HG03025 (cell line): Measurements from ENCODE around the gene CRTC3.
"Not testable (repeated sequence)": the region's sequence is repeated elsewhere in the genome, so short reads cannot be mapped to it uniquely, and the experiment has no call there.

Experiments used
- ATAC-seq: cut with Tn5 transposase; IDR thresholded peaks from one replicate; pipeline ENCODE4 v1.9.1; 2021; ENCODE audit warnings: mild to moderate bottlenecking, moderate library complexity; ENCODE audit not compliant: unreplicated experiment, low FRiP score

The CRTC3 gene

DNA sequence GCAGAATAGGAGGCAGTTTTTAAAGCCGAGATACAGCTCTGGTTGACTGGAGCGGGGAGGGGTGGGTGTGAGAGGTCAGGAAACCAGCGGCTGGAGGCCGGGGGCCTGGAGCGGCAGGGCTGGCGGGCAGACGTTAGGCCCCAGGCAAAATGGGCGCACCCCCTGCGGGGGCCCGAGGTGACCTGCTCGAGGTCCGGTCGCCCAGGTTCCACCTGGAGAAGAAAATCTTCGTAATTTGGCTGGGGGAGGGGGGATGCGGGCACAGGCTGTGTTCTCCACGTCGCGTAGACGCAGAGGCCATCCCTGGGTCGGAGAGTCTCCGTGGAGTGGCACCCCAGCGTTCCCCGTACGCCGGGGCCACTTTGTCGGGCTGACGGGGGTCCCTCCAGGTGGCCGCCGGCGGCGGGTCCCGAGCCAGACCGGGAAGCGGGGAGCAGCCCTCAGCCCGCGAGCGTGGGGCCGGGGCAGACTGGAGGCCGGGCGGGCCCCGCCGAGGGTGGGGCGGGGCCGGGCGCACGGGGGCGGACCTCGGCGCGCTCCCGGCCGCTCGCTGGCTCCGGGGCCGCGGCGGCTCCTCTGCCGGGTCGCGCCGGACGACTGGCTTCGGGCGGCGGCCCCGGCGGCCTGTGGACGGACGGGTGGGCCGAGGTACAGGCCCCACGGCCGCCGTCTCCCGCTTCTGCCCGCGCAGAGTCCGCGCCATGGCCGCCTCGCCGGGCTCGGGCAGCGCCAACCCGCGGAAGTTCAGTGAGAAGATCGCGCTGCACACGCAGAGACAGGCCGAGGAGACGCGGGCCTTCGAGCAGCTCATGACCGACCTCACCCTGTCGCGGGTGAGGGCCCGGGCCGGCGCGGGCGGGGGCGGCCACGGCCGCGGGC is at the start of gene CRTC3:
CRTC3 (plus strand) TSS at position 553 of the 879 bp plus-strand sequence; CDS start at position 702, 149 bp downstream.
- peak; percentile 61 for ATAC-seq

GRCh38 chr15:90481023-90481422 is 48.7 kb upstream of the CRTC3 start:
- ATAC-seq = no peak

GRCh38 chr15:90482124-90483011 is 47.4 kb upstream of the CRTC3 start:
- no peak for ATAC-seq

DNA sequence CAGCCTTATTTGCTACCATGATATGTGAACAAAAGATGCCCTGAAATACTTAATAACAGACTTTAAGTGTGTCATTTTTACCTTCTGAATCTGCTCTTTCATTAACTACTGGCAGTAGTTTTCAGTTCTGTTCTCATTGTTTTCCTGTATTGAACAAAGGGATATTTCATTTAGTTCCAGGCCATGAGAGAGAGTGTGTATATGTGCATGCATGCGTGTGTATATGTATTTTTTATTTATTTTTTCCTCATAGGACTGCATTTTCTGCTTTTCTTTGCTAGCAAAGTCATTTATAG is 46.8 kb upstream of the CRTC3 start:
- no peak for ATAC-seq

GRCh38 chr15:90483637-90484036 is 46.1 kb upstream of the CRTC3 start:
- no peak for ATAC-seq

DNA sequence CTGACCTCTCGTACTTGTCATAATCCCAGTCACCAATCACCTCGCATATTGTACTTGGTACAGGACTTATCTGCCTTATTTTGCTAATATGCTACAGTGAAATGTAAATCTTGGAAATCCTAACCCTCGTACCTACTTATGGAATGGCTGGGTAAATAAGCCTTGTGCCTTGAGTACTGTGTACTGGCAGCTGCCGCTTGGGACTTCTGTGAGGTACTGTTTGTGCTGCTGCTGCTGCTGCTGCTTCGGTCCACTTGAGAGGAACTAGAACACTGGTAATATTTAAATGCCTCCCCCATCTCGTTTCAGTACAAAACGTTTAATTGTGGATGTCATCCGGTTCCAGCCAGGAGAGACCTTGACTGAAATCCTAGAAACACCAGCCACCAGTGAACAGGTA is 42.5 kb upstream of the CRTC3 start:
- ATAC-seq = no peak

DNA sequence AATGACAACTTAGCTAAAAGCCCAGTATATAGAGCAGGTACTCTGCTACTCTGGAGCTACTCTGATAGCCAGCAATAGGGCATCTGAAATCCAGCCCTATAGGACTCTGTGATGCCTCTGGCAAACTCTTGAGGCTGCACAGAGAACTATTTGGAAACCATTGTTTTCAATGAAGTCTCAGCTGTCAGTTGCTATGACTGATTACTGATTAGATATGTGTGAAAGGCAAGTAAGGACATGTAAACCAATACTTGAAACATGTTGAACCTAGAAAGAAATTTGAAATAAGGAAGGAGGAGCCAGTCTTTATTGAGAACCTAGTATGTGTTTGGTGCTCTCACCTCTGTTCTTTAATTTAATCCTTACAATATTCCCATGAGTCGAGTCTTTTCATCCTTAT is 40.2 kb upstream of the CRTC3 start:
- ATAC-seq = no peak

DNA sequence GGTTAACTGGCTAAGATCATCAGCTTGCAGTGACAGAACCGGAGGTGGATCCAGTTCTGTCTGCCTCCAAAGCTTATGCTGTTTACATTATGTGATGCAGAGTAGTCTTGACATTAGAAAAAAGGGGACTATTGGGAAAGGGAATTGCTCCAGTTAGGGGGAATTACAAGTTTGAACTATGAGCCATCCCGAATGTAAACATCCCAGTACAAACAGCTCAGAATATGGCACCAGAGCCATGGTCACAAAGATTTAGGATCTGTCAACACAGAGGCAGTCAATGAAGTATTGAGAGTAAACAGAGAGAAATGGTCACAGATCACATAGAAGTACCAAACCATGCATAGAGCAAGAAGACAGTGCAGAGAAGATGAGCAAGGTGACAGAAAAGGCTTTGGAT is 39.8 kb upstream of the CRTC3 start:
- ATAC-seq = no peak

DNA sequence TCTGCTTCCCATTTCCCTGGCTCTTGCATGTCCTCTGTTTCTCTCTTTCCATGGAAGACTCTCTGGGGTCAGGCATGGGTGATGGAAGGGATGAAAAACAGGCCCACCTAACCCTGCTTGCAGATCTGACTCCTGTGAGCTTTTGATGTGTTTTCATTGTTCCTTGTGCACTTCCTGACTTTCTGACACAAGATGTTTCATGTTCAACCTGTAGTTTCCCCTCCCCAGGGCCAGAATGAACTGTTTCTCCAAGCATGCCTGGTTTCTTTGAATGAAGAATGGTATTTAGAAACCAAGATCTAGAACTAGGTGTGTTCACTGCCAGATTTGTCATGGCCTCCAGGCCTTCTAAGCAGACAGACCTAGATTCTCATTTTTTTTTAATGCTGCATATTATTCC is 36.1 kb upstream of the CRTC3 start:
- ATAC-seq = no peak

DNA sequence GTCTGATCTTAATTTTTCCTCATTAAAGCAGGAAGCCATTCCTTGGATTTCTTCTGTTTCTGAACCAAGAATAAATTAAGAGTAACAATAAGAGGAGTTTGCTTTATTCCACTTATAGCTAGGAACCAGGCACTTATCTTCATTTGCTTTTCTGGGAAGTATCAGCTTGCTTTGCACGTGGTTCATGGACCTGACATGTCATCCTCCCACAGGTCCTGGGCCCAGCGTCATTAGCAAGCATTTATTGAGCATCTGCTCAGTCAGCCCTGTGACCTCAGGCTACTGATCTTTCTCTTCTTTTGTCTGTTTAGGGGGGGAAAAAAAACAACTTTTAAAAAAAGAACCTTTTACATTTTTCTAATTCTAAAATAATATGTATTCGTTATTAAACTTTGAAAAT is 34.7 kb upstream of the CRTC3 start:
- no peak for ATAC-seq

DNA sequence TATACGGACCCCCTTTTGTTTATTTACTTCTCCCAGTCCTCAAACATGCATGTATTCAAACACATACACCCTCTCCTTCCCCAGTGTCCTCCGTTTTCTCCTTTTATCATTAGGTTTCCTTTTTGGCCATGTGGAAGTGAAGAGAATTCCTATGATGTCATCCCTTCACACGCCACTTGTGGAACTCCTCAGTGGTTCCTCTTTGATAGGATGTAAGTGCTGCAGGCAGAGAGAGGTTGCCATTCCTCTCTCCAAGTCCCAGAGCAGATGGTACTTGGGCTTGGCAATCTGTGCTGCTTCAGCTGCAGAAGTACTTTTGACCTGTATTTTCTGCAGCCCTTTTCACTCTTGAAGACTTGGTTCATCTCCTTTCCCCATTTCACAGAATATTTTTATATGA is 32.9 kb upstream of the CRTC3 start:
- no peak for ATAC-seq

GRCh38 chr15:90497376-90497775 is 32.3 kb upstream of the CRTC3 start:
- ATAC-seq = no peak

GRCh38 chr15:90497912-90498311 is 31.8 kb upstream of the CRTC3 start:
- ATAC-seq = no peak

DNA sequence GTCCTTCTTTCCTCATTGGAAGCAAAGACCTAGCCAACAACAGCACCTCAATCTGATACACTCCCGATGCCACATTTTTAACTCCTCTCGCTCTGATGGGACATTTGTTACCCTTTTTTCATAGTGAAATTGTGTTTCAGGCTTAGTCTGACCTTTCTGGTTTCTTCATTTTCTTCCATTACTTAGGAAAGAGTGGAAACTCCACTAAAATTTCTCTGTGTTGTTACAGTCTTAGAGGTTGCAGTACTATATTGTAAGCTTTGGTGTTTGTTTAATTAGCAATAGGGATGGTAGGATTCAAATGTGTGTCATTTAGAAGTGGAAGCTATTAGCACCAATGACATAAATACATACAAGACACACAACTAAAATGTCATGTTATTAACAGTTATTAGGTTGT is 29.6 kb upstream of the CRTC3 start:
- no peak for ATAC-seq

DNA sequence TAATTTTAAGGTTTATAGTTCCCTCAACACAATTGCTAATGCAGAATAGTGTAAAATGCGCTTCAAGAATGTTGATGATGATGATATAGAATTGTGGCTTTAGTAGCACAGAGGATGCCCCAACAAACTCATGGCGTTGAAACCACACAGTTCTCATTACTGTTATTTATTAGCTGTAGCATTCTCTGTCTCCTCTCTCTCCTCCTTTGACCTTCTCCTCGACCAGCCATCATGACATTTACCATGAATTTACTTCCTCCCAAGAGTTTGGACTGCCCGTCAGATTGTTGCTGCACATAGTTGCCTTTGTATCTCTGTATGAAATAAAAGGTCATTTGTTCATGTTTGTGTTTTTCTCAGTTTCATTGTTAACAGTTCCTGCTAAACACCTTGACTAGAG is 27.8 kb upstream of the CRTC3 start:
- ATAC-seq = no peak

DNA sequence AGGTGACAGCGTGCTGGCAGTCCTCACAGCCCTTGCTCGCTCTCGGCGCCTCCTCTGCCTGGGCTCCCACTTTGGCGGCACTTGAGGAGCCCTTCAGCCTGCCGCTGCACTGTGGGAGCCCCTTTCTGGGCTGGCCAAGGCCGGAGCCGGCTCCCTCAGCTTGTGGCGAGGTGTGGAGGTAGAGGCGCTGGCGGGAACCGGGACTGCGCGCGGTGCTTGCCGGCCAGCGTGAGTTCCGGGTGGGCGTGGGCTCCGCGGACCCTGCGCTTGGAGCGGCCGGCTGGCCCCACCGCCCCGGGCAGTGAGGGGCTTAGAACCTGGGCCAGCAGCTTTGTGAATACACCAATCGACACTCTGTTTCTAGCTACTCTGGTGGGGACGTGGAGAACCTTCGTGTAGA is 18.9 kb upstream of the CRTC3 start:
- not testable (repeated sequence) for ATAC-seq

DNA sequence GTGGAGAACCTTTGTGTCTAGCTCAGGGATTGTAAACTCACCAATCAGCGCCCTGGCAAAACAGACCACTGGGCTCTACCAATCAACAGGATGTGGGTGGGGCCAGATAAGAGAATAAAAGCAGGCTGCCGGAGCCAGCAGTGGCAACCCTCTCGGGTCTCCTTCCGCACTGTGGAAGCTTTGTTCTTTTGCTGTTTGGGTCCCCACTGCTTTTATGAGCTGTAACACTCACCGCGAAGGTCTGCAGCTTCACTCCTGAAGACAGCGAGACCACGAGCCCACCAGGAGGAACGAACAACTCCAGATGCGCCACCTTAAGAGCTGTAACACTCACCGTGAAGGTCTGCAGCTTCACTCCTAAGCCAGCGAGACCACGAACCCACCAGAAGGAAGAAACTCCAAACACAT is 18.5 kb upstream of the CRTC3 start:
- not testable (repeated sequence) for ATAC-seq

DNA sequence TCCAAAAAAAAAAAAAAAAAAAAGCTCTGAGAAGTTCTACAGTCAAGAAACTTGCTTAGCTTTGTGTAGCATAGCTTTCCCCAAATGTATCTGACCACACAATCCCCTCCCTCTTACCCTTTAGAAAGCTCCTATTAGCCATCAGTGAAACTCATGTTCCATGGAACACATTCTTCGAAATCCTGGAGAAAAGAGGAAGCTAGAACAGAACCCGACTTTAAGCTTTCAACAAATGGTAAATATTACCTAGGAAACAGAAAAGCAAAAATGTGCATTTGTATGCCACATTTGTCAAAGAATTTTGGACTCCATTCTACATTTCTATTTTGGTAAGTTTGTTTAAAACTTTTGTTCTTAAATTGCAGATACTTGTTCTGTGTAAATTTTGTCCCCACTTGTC is 17.4 kb upstream of the CRTC3 start:
- no peak for ATAC-seq

DNA sequence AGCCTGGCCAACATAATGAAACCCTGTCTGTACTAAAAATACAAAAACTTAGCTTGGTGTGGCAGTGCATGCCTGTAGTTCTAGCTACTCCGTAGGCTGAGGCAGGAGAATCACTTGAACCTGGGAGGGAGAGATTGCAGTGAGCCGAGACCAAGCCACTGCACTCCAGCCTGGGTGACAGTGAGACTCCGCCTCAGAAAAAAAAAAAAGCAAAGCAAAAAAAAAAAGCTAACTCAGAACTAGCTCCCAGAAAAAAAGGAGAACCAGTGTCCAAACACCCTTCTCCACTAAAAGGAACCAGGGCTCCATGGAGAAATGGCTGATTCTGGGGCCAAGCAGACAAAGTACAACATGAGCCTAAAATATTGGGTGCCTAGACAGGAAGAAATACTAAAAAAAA is 16.7 kb upstream of the CRTC3 start:
- no peak for ATAC-seq

DNA sequence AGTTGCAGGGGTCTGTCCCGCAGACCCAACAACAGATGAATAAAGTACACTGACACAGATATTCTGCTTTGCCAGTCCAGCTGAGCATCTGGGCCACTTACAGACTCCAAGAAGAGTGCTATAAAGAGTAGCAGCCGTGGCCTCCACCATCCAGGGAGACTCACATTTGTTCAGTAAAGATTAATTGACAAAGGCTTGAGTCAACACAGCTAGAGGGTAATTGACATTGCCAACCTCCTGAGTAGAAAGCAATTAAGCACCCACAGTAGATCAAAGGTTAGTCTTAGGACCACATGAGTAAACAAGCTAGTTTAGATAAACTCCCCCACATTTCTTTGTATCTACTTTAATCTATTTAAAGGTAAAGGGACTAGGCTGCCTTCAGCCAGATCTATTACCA is 16.3 kb upstream of the CRTC3 start:
- no peak for ATAC-seq

DNA sequence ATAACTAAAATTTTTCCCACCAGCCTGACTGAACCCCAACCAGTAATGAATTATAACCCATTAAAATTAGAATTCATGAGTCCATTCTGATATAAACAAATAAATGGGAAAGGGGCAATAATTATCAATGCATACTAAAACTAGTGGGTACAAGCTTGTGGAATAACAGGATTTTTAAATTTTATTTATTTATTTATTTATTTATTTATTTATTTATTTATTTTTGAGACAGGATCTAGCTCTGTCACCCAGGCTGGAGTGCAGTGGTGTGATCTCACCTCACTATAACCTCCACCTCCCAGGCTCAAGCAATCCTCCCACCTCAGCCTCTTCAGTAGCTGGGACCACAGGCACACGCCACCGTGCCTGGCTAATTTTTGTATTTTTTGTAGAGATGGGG is 15.8 kb upstream of the CRTC3 start:
- ATAC-seq = not testable (repeated sequence)

GRCh38 chr15:90519688-90520087 is 10.0 kb upstream of the CRTC3 start:
- ATAC-seq = no peak
